ENCODE data around the gene F10. TPM values are rescaled to one million over a fixed set of nuclear protein-coding genes. Genes with fewer than 3 reads are reported as not detected.

The F10 gene
- total and polyA plus RNA-seq, 2 experiments from 2014 or later = 143 to 148 TPM

DNA sequence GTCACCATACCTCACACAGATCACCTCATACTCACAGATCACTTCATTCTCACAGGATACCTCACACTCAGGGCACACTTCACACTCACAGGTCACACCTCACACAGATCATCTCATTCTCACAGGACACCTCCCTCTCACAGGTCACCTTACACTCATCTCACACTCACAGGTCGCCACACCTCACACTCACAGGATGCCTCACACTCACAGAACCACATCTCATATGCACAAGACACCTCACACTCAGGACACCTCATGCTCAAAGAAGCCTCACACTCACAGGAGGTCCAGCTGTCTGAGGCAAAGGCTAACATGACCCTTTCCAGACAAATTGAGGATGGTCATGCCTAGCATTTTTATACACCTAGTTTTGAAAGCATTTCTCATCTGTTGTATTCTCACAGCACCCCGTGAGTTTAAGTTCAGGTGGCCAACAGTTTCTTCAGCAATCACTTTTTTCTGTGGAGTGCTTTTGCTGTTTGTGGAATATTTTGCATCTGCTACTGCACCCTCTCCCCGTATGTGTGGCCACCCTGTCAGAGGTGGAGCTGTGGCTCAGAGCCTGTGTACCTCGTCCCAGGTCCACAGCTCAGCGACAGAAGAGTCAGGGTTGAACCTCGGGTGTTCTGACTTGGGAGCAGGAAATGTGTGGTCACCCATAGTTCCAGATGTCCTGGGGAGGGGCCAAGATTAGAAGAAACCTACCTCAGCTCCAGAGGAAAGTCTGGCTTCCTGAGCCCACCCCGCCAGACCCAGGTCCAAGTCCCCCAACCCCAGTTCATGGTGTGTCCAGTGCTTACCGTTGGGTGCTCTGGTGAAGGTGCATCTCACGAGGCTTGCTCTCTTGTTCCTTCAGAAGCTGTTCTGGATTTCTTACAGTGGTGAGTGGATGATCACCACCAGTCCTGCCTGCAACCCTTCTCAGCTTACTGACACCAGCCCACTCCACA, 9.4 kb upstream of the F10 start:
- Histone ChIP-seq H3K9me2 (replicated peaks; ENCODE audit: insufficient read depth) (no peaks in the 10 kb centered on the region), H2AFZ (no peak overlapping the region), H3K4me3 (no peak overlapping the region), H3K79me2 (no peaks in the 10 kb centered on the region), H3K4me2 (no peak overlapping the region), H3K36me3 (replicated peaks; ENCODE audit: insufficient read depth, low read depth) (no peaks in the 10 kb centered on the region), H3K27me3 (peaks cover 15% of the 10 kb centered on the region), H3K4me1 (ENCODE audit: insufficient read depth) (peaks cover 6% of the 10 kb centered on the region), H4K20me1 (ENCODE audit: insufficient read depth, poor library complexity, severe bottlenecking) (no peaks in the 10 kb centered on the region), H3K27ac (no peak overlapping the region), H3K9me3 (ENCODE audit: low read depth) (no peaks in the 10 kb centered on the region)
- no peak for DNase-seq (ENCODE audit: low spot score)
- TF ChIP-seq EZH2phosphoT487 (IDR thresholded peaks at IDR 0.05; ENCODE audit: low read depth, severe bottlenecking, unreplicated experiment) = no peak
- TF ChIP-seq EZH2 (IDR thresholded peaks at IDR 0.05; ENCODE audit: borderline replicate concordance) = no peak
- TF ChIP-seq, protein P1, sequence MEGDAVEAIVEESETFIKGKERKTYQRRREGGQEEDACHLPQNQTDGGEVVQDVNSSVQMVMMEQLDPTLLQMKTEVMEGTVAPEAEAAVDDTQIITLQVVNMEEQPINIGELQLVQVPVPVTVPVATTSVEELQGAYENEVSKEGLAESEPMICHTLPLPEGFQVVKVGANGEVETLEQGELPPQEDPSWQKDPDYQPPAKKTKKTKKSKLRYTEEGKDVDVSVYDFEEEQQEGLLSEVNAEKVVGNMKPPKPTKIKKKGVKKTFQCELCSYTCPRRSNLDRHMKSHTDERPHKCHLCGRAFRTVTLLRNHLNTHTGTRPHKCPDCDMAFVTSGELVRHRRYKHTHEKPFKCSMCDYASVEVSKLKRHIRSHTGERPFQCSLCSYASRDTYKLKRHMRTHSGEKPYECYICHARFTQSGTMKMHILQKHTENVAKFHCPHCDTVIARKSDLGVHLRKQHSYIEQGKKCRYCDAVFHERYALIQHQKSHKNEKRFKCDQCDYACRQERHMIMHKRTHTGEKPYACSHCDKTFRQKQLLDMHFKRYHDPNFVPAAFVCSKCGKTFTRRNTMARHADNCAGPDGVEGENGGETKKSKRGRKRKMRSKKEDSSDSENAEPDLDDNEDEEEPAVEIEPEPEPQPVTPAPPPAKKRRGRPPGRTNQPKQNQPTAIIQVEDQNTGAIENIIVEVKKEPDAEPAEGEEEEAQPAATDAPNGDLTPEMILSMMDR (IDR thresholded peaks at IDR 0.05; ENCODE audit: poor library complexity) = no peak
- 84% methylated on average over 9 of the region's 9 CpGs for WGBS (ENCODE audit: low lambda C conversion rate, missing lambda C conversion rate)

- no peak for DNase-seq (ENCODE audit: low spot score)
- no peak overlapping the region for H3K4me3 ChIP-seq
- TF ChIP-seq EZH2phosphoT487 (IDR thresholded peaks at IDR 0.05; ENCODE audit: low read depth, severe bottlenecking, unreplicated experiment) = no peak
- no peak for TF ChIP-seq EZH2 (IDR thresholded peaks at IDR 0.05; ENCODE audit: borderline replicate concordance)
- TF ChIP-seq, protein P1 (IDR thresholded peaks at IDR 0.05; ENCODE audit: poor library complexity) = no peak
- H3K27me3 ChIP-seq = peaks cover 15% of the 10 kb centered on the region
- no peaks in the 10 kb centered on the region for H3K79me2 ChIP-seq
- no peaks in the 10 kb centered on the region for H3K36me3 ChIP-seq (replicated peaks; ENCODE audit: insufficient read depth, low read depth)
- H3K9me2 ChIP-seq (replicated peaks; ENCODE audit: insufficient read depth) = no peaks in the 10 kb centered on the region
- 97% methylated on average over 8 of the region's 8 CpGs for WGBS (ENCODE audit: low lambda C conversion rate, missing lambda C conversion rate)
- H3K4me1 ChIP-seq (ENCODE audit: insufficient read depth) = peaks cover 6% of the 10 kb centered on the region
- no peak overlapping the region for H3K4me2 ChIP-seq
- H2AFZ ChIP-seq = no peak overlapping the region
- no peaks in the 10 kb centered on the region for H3K9me3 ChIP-seq (ENCODE audit: low read depth)
- H3K27ac ChIP-seq = no peak overlapping the region
- H4K20me1 ChIP-seq (ENCODE audit: insufficient read depth, poor library complexity, severe bottlenecking) = no peaks in the 10 kb centered on the region
Measured at GRCh38 chr13:113113846-113114271, 8.7 kb upstream of the F10 start.

- H3K4me2 ChIP-seq = no peak overlapping the region
- H4K20me1 ChIP-seq (ENCODE audit: insufficient read depth, poor library complexity, severe bottlenecking) = no peaks in the 10 kb centered on the region
- H2AFZ ChIP-seq = no peak overlapping the region
- H3K4me1 ChIP-seq (ENCODE audit: insufficient read depth) = peaks cover 6% of the 10 kb centered on the region
- no peak overlapping the region for H3K27ac ChIP-seq
- 92% methylated on average over 17 of the region's 17 CpGs for whole genome bisulfite sequencing (ENCODE audit: low lambda C conversion rate, missing lambda C conversion rate)
- peaks cover 10% of the 10 kb centered on the region for H3K27me3 ChIP-seq
- H3K9me3 ChIP-seq (ENCODE audit: low read depth) = no peaks in the 10 kb centered on the region
- H3K9me2 ChIP-seq (replicated peaks; ENCODE audit: insufficient read depth) = no peaks in the 10 kb centered on the region
- DNase-seq (ENCODE audit: low spot score) = no peak
- no peaks in the 10 kb centered on the region for H3K36me3 ChIP-seq (replicated peaks; ENCODE audit: insufficient read depth, low read depth)
- no peak overlapping the region for H3K4me3 ChIP-seq
- H3K79me2 ChIP-seq = no peaks in the 10 kb centered on the region
- TF ChIP-seq EZH2 (IDR thresholded peaks at IDR 0.05; ENCODE audit: borderline replicate concordance) = no peak
- TF ChIP-seq, protein P1 (IDR thresholded peaks at IDR 0.05; ENCODE audit: poor library complexity) = no peak
- TF ChIP-seq EZH2phosphoT487 (IDR thresholded peaks at IDR 0.05; ENCODE audit: low read depth, severe bottlenecking, unreplicated experiment) = no peak
Measured at GRCh38 chr13:113114511-113115362, 7.9 kb upstream of the F10 start.
